ENCODE results near the gene IFT20.
A peak's percentile ranks its signal among the peaks of the same experiment; 100 is the strongest.

Gene IFT20

GRCh38 chr17:28342313-28342712 is 7.0 kb upstream of the IFT20 start:
- no peaks in the 10 kb centered on the region for H3K9me2 ChIP-seq (ENCODE audit: low read depth, low read length)
- no peaks in the 10 kb centered on the region for H3K79me2 ChIP-seq (ENCODE audit: insufficient read depth, low read length)
- H3K27me3 ChIP-seq (ENCODE audit: insufficient read depth, low read length), result no peaks in the 10 kb centered on the region
- TF ChIP-seq EZH2 (IDR thresholded peaks at IDR 0.05; ENCODE audit: borderline replicate concordance, low read length), result no peak
- TF ChIP-seq, protein P1, sequence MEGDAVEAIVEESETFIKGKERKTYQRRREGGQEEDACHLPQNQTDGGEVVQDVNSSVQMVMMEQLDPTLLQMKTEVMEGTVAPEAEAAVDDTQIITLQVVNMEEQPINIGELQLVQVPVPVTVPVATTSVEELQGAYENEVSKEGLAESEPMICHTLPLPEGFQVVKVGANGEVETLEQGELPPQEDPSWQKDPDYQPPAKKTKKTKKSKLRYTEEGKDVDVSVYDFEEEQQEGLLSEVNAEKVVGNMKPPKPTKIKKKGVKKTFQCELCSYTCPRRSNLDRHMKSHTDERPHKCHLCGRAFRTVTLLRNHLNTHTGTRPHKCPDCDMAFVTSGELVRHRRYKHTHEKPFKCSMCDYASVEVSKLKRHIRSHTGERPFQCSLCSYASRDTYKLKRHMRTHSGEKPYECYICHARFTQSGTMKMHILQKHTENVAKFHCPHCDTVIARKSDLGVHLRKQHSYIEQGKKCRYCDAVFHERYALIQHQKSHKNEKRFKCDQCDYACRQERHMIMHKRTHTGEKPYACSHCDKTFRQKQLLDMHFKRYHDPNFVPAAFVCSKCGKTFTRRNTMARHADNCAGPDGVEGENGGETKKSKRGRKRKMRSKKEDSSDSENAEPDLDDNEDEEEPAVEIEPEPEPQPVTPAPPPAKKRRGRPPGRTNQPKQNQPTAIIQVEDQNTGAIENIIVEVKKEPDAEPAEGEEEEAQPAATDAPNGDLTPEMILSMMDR (IDR thresholded peaks at IDR 0.05; ENCODE audit: low read length), result no peak
- no peak overlapping the region for H2AFZ ChIP-seq (ENCODE audit: low read length)
- peak overlapping the region; percentile 75 for H3K27ac ChIP-seq (ENCODE audit: low read depth, low read length, poor library complexity, severe bottlenecking)
- no peak overlapping the region for H3K9ac ChIP-seq (ENCODE audit: low read length)
- H3K4me3 ChIP-seq (ENCODE audit: low read depth, low read length, poor library complexity, severe bottlenecking), result no peak overlapping the region
- H3F3A ChIP-seq (ENCODE audit: insufficient read depth, low read length), result no peaks in the 10 kb centered on the region
- peaks cover 12% of the 10 kb centered on the region for H3K4me1 ChIP-seq (ENCODE audit: insufficient read depth, low read length, severe bottlenecking)
- no peaks in the 10 kb centered on the region for H4K20me1 ChIP-seq (ENCODE audit: insufficient read depth, low read length)
- H3K9me3 ChIP-seq (ENCODE audit: low read length), result no peaks in the 10 kb centered on the region
- H3K4me2 ChIP-seq (ENCODE audit: low read length), result no peak overlapping the region
- H3K36me3 ChIP-seq (ENCODE audit: insufficient read depth, low read length), result peaks cover 52% of the 10 kb centered on the region

GRCh38 chr17:28341516-28341915 is 6.2 kb upstream of the IFT20 start:
- no peak overlapping the region for H3K27ac ChIP-seq (ENCODE audit: low read depth, low read length, poor library complexity, severe bottlenecking)
- TF ChIP-seq EZH2 (IDR thresholded peaks at IDR 0.05; ENCODE audit: borderline replicate concordance, low read length), result no peak
- TF ChIP-seq, protein P1 (IDR thresholded peaks at IDR 0.05; ENCODE audit: low read length), result no peak

DNA sequence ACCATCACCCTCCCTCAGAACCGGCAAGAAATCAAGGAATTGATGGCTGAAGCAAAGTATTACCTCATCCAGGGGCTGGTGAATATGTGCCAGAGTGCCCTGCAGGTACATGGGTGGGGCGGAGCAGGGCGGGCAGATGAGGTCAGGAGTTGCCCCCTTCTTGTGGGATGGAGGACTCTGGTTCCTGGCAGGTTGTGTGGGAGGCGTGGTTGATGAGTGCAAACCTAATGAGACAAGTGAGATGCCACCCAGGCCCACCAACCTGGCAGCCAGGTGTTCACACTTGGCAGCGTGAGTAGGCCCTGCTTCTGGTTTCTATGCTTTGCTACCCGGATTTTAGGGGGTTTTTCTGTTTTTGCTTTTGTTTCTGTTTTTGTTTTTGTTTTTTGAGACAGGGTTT is 5.1 kb upstream of the IFT20 start:
- Histone ChIP-seq H3K4me1 (ENCODE audit: insufficient read depth, low read length, severe bottlenecking) (peaks cover 22% of the 10 kb centered on the region), H2AFZ (ENCODE audit: low read length) (no peak overlapping the region), H3K79me2 (ENCODE audit: insufficient read depth, low read length) (no peaks in the 10 kb centered on the region), H3K36me3 (ENCODE audit: insufficient read depth, low read length) (peaks cover 33% of the 10 kb centered on the region), H3F3A (ENCODE audit: insufficient read depth, low read length) (no peaks in the 10 kb centered on the region), H3K4me2 (ENCODE audit: low read length) (no peak overlapping the region), H3K27ac (ENCODE audit: low read depth, low read length, poor library complexity, severe bottlenecking) (no peak overlapping the region), H3K4me3 (ENCODE audit: low read depth, low read length, poor library complexity, severe bottlenecking) (no peak overlapping the region), H4K20me1 (ENCODE audit: insufficient read depth, low read length) (no peaks in the 10 kb centered on the region), H3K9me2 (ENCODE audit: low read depth, low read length) (no peaks in the 10 kb centered on the region), H3K9ac (ENCODE audit: low read length) (no peak overlapping the region), H3K9me3 (ENCODE audit: low read length) (no peaks in the 10 kb centered on the region), H3K27me3 (ENCODE audit: insufficient read depth, low read length) (no peaks in the 10 kb centered on the region)
- TF ChIP-seq EZH2 (IDR thresholded peaks at IDR 0.05; ENCODE audit: borderline replicate concordance, low read length), result no peak
- TF ChIP-seq, protein P1 (IDR thresholded peaks at IDR 0.05; ENCODE audit: low read length), result no peak

More at GRCh38 chr17:28341516-28341915, 6.2 kb upstream of the IFT20 start:
- no peaks in the 10 kb centered on the region for H3K79me2 ChIP-seq (ENCODE audit: insufficient read depth, low read length)
- peaks cover 44% of the 10 kb centered on the region for H3K36me3 ChIP-seq (ENCODE audit: insufficient read depth, low read length)
- no peak overlapping the region for H2AFZ ChIP-seq (ENCODE audit: low read length)
- H3K4me1 ChIP-seq (ENCODE audit: insufficient read depth, low read length, severe bottlenecking), result peaks cover 17% of the 10 kb centered on the region
- H3K27me3 ChIP-seq (ENCODE audit: insufficient read depth, low read length), result no peaks in the 10 kb centered on the region
- no peaks in the 10 kb centered on the region for H4K20me1 ChIP-seq (ENCODE audit: insufficient read depth, low read length)
- no peaks in the 10 kb centered on the region for H3K9me3 ChIP-seq (ENCODE audit: low read length)
- no peaks in the 10 kb centered on the region for H3K9me2 ChIP-seq (ENCODE audit: low read depth, low read length)
- H3K9ac ChIP-seq (ENCODE audit: low read length), result no peak overlapping the region
- no peak overlapping the region for H3K4me2 ChIP-seq (ENCODE audit: low read length)
- no peaks in the 10 kb centered on the region for H3F3A ChIP-seq (ENCODE audit: insufficient read depth, low read length)
- no peak overlapping the region for H3K4me3 ChIP-seq (ENCODE audit: low read depth, low read length, poor library complexity, severe bottlenecking)

Measured in OCI-LY1 (cell line).